ENCODE results near the gene NCOA4. TPM values are rescaled to one million over a fixed set of nuclear protein-coding genes. Genes with fewer than 3 reads are reported as not detected.

Gene NCOA4
- total RNA-seq, 1 experiment from 2014 or later: 69.4 TPM

DNA sequence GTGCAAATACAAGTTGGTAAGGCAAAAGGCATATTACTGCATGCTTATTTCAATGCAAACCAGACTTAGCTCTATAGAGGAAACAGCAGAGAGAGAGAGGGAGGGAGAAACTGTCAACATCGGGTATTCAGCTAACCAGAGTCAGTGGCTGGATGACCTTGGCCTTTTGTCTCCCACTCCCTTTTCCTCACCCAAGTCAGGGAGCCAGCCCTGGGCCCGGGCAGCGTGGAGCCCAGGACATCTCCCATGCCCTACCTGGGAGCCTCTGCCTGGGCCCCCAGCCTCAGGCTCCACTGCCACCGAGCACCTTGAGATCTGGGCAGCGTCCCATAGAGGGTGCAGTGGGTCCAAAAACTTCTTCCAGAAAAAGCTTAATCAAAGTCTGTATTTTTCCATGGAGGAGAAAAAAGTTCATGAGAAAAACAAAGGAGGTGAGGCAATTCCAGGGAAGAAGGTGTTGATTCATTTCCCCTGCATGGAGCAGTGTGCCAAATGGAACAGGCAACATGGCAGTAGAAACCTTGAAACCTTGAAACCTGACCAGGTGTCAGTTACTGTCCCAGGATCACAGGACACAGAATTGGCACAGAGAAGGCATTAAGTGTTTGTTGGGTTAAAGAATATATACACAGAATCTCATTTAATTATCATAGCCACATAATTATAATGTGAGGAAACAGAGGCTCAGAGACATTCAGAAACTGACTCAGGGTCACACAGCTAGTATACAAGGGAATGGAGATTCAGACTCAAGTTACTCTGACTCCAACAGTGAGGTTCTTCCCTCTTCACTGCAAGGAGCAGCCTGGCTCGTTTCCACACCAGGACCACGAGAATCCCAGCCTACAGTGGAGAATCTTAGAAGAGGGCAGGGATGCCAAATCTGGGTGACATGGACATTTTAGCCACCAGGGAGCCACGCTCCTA is 5.8 kb upstream of the NCOA4 start:
- POLR2A ChIA-PET: no interaction called here
- CTCF ChIA-PET: interaction anchor here (0.6 to 1.1 kb wide), 3 partner anchors 14 to 193 kb away, joined by 3 to 4 read pairs (median 3); no protein-coding TSS in a partner anchor
- Mint-ChIP-seq H3K4me1 (peaks cover 3% of the 10 kb centered on the region; the same call in 1 of the 2 replicates), H3K9me3 (no peaks in the 10 kb centered on the region), H3K27me3 (ENCODE audit: low read depth) (no peaks in the 10 kb centered on the region), H3K27ac (no peak overlapping the region), H3K4me3 (no peak overlapping the region), H3K36me3 (no peaks in the 10 kb centered on the region)
- DNase-seq (ENCODE audit: low spot score): no peak
- peak; percentile 90 for ATAC-seq
- TF ChIP-seq, protein P1, sequence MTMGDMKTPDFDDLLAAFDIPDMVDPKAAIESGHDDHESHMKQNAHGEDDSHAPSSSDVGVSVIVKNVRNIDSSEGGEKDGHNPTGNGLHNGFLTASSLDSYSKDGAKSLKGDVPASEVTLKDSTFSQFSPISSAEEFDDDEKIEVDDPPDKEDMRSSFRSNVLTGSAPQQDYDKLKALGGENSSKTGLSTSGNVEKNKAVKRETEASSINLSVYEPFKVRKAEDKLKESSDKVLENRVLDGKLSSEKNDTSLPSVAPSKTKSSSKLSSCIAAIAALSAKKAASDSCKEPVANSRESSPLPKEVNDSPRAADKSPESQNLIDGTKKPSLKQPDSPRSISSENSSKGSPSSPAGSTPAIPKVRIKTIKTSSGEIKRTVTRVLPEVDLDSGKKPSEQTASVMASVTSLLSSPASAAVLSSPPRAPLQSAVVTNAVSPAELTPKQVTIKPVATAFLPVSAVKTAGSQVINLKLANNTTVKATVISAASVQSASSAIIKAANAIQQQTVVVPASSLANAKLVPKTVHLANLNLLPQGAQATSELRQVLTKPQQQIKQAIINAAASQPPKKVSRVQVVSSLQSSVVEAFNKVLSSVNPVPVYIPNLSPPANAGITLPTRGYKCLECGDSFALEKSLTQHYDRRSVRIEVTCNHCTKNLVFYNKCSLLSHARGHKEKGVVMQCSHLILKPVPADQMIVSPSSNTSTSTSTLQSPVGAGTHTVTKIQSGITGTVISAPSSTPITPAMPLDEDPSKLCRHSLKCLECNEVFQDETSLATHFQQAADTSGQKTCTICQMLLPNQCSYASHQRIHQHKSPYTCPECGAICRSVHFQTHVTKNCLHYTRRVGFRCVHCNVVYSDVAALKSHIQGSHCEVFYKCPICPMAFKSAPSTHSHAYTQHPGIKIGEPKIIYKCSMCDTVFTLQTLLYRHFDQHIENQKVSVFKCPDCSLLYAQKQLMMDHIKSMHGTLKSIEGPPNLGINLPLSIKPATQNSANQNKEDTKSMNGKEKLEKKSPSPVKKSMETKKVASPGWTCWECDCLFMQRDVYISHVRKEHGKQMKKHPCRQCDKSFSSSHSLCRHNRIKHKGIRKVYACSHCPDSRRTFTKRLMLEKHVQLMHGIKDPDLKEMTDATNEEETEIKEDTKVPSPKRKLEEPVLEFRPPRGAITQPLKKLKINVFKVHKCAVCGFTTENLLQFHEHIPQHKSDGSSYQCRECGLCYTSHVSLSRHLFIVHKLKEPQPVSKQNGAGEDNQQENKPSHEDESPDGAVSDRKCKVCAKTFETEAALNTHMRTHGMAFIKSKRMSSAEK (CRISPR knock-in tag; IDR thresholded peaks at IDR 0.05; ENCODE audit: borderline replicate concordance): no peak
- TF ChIP-seq GABPB1 (CRISPR knock-in tag; IDR thresholded peaks at IDR 0.05): peak; percentile 41; the same call in 1 of the 2 replicates

DNA sequence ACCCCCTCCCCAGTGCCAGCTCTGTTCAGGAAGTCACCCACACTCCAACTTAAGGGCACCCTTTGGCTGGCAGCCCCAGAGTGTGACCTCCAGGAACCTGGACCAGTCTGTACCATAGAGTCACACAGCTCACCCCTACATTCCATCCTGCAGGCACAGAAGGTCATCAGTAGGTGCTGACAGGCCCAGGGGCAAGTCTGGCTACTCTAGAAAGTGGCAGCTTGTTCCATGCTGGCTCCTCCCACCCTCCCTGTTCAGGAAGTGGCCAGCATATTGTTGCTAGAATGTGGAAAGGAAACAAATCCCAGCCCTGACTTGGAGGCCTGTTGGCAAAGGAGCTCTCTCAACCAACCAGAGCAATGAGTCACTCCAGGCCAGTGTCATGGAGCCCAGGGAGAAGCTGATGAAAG is 3.2 kb upstream of the NCOA4 start:
- Mint-ChIP-seq H3K36me3 (no peaks in the 10 kb centered on the region), H3K27me3 (ENCODE audit: low read depth) (no peaks in the 10 kb centered on the region), H3K4me3 (no peak overlapping the region), H3K27ac (no peak overlapping the region), H3K9me3 (no peaks in the 10 kb centered on the region), H3K4me1 (peaks cover 21% of the 10 kb centered on the region)
- ChIA-PET POLR2A (no interaction called here), CTCF (no interaction called here)
- DNase-seq (ENCODE audit: low spot score): no peak
- no peak for ATAC-seq
- TF ChIP-seq ESRRA (CRISPR knock-in tag; IDR thresholded peaks at IDR 0.05; ENCODE audit: borderline replicate concordance): no peak

DNA sequence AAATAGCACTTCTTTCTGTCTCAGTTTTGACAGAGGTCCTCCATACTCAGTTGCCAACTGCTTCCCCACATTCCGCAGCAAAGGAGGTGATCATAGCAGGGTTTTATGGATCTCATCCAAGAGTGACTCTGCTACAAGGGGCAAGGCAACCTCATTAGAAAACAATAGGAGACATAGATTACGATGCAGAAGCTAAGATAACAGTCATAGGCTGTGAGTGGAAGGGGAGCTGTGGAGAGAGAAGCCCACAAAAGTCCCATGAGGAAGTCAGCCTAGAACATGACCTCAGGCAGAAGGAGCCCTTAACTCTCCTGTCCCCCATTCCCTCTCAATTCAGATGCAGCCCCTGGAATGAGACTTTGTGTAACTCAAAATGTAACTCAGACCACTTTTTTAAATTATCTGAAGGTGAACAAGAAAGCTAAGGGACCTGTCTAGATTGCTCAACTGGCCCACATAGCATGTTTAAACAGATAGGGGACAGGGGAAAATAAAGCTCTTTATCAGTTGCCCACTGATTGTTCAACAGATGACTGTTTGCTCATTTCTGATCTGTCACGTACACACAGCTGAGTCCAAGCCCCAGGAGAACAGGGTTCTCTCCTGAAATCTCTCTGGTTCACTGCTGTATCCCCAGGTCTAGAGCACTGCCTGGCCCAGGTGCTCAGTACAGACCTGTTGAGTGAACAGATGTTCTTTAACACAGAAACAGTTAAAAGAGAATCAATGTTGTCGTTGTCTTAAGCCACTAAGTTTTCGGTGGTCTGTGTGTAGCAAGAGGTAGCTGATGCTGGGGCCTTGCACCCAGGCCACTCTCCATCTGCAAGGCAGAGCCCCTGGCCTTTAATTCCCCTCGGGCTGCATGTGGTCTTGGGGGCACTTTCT is 1.5 kb upstream of the NCOA4 start:
- peaks cover 23% of the 10 kb centered on the region for H3K4me1 Mint-ChIP-seq
- TF ChIP-seq OVOL2 (CRISPR knock-in tag; IDR thresholded peaks at IDR 0.05; ENCODE audit: borderline replicate concordance) (no peak), SMAD3 (CRISPR knock-in tag; IDR thresholded peaks at IDR 0.05; ENCODE audit: borderline replicate concordance) (no peak), NFYB (CRISPR knock-in tag; conservative IDR thresholded peaks at IDR 0.05; ENCODE audit: low read depth) (no peak), NR2C2 (CRISPR knock-in tag; IDR thresholded peaks at IDR 0.05) (no peak), ZNF219 (CRISPR knock-in tag; IDR thresholded peaks at IDR 0.05; ENCODE audit: borderline replicate concordance) (no peak), GABPB1 (CRISPR knock-in tag; IDR thresholded peaks at IDR 0.05) (no peak), HMGA2 (CRISPR knock-in tag; IDR thresholded peaks at IDR 0.05) (no peak), JUN (CRISPR knock-in tag; IDR thresholded peaks at IDR 0.05) (no peak), ELF4 (CRISPR knock-in tag; IDR thresholded peaks at IDR 0.05; ENCODE audit: low read depth) (no peak), FOXJ3 (CRISPR knock-in tag; IDR thresholded peaks at IDR 0.05; ENCODE audit: borderline replicate concordance) (no peak), TCF7 (CRISPR knock-in tag; IDR thresholded peaks at IDR 0.05; ENCODE audit: low read depth) (no peak), CBFB (CRISPR knock-in tag; IDR thresholded peaks at IDR 0.05; ENCODE audit: low read depth) (no peak)
- TF ChIP-seq, protein P2, sequence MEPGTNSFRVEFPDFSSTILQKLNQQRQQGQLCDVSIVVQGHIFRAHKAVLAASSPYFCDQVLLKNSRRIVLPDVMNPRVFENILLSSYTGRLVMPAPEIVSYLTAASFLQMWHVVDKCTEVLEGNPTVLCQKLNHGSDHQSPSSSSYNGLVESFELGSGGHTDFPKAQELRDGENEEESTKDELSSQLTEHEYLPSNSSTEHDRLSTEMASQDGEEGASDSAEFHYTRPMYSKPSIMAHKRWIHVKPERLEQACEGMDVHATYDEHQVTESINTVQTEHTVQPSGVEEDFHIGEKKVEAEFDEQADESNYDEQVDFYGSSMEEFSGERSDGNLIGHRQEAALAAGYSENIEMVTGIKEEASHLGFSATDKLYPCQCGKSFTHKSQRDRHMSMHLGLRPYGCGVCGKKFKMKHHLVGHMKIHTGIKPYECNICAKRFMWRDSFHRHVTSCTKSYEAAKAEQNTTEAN (CRISPR knock-in tag; IDR thresholded peaks at IDR 0.05): no peak
- no peaks in the 10 kb centered on the region for H3K9me3 Mint-ChIP-seq
- no peak for ATAC-seq
- DNase-seq (ENCODE audit: low spot score): no peak
- no peaks in the 10 kb centered on the region for H3K27me3 Mint-ChIP-seq (ENCODE audit: low read depth)
- peak overlapping the region; percentile 60; the same call in 1 of the 2 replicates for H3K27ac Mint-ChIP-seq
- CTCF ChIA-PET: interaction anchor here (1.1 kb wide), 1 partner anchor 8 kb away, joined by 3 read pairs; no protein-coding TSS in a partner anchor
- no peak overlapping the region for H3K4me3 Mint-ChIP-seq
- no peaks in the 10 kb centered on the region for H3K36me3 Mint-ChIP-seq
- POLR2A ChIA-PET: no interaction called here

All from WTC11 (cell line).